ENCODE results near the gene COX11. TPM values are rescaled to one million over a fixed set of nuclear protein-coding genes. Genes with fewer than 3 reads are reported as not detected.

Gene COX11, protein sequence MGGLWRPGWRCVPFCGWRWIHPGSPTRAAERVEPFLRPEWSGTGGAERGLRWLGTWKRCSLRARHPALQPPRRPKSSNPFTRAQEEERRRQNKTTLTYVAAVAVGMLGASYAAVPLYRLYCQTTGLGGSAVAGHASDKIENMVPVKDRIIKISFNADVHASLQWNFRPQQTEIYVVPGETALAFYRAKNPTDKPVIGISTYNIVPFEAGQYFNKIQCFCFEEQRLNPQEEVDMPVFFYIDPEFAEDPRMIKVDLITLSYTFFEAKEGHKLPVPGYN
- total RNA-seq (10 to 100 TPM; 30.8 to 47.0 (median 37.8) TPM), polyA plus RNA-seq (10 to 100 TPM; 20.4 to 25.9 (median 20.8) TPM)
- long read RNA-seq, donor 1, transcript COX11-203 (1 exons, 3,244 nt), result major isoform, 19 of 34 reads
- long read RNA-seq, donor 1, transcript COX11-201 (4 exons, 2,497 nt), result minor isoform, 8 of 34 reads
- long read RNA-seq, donor 1, partial matches to known transcripts, result 6 of 34 reads
- long read RNA-seq, donor 1, other reads (novel, unspliced or antisense), result 0 of 34 reads
- long read RNA-seq, donor 2, transcript COX11-203 (1 exons, 3,244 nt), result major isoform, 5 of 19 reads
- long read RNA-seq, donor 2, transcript COX11-201 (4 exons, 2,497 nt), result major isoform, 5 of 19 reads
- long read RNA-seq, donor 2, partial matches to known transcripts, result 6 of 19 reads
- long read RNA-seq, donor 2, other reads (novel, unspliced or antisense), result 0 of 19 reads

DNA sequence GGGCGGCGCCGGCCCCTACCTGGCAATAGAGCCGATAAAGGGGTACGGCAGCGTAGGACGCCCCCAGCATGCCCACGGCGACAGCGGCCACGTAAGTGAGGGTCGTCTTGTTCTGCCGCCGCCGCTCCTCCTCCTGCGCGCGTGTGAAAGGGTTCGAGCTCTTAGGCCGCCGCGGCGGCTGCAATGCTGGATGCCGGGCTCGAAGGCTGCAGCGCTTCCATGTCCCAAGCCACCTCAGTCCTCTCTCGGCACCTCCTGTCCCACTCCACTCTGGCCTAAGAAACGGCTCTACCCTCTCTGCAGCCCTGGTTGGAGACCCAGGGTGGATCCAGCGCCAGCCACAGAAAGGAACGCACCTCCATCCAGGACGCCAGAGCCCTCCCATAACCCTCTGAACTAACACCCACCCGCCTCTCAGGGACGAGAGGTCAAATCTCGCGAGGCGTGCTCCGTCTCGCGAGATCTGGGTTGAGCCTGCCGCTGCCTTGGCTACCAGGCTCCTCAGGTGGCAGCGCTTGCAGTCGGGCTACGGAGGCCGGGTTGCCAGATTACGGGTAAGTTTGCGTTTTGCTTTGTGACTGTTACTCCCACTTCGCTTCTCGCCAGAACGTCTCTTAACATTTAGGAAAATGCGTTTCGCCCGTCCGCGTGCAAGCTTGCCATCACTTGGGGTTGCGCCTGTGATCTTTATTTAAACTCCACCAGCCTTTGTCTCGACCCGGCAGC, at the start of gene COX11, which contains the start of gene STXBP4:
Gene COX11, minus strand, starts transcription at position 393 of the 726 bp plus-strand sequence. Its CDS starts 8 bp downstream, at position 385.
Gene STXBP4, plus strand, starts transcription at position 504 of the 726 bp plus-strand sequence. CDS start 17,455 bp downstream, outside the sequence.
- Histone ChIP-seq H3K9me3 (no peaks in the 10 kb centered on the region), H3K27me3 (replicated peaks in 1 of 7) (no peaks in the 10 kb centered on the region), H3K4me1 (peaks cover 10 to 50% (median 32%) of the 10 kb centered on the region in 6 donors), H3K36me3 (peaks cover 0 to 22% (median 6%) of the 10 kb centered on the region in 6 donors), H3K27ac (peak within 1 kb of the TSS; percentile 74 to 90 (median 85)), H3K4me3 (peak within 1 kb of the TSS; percentile 70 to 97 (median 92))
- whole genome bisulfite sequencing, 5 donors, result 0% methylated on average over 53 to 57 of the region's 57 CpGs
- peak; percentile 98 for DNase-seq
- TF ChIP-seq, protein P1, sequence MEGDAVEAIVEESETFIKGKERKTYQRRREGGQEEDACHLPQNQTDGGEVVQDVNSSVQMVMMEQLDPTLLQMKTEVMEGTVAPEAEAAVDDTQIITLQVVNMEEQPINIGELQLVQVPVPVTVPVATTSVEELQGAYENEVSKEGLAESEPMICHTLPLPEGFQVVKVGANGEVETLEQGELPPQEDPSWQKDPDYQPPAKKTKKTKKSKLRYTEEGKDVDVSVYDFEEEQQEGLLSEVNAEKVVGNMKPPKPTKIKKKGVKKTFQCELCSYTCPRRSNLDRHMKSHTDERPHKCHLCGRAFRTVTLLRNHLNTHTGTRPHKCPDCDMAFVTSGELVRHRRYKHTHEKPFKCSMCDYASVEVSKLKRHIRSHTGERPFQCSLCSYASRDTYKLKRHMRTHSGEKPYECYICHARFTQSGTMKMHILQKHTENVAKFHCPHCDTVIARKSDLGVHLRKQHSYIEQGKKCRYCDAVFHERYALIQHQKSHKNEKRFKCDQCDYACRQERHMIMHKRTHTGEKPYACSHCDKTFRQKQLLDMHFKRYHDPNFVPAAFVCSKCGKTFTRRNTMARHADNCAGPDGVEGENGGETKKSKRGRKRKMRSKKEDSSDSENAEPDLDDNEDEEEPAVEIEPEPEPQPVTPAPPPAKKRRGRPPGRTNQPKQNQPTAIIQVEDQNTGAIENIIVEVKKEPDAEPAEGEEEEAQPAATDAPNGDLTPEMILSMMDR (IDR thresholded peaks at IDR 0.05 in 8 of 11, conservative IDR thresholded peaks at IDR 0.05 in 3 of 11), result peak in 7 of 11 experiments; percentile 17 to 52 (median 41)
- TF ChIP-seq POLR2AphosphoS5 (IDR thresholded peaks at IDR 0.05), result peak; percentile 89 to 93 (median 90)
- TF ChIP-seq POLR2A (IDR thresholded peaks at IDR 0.05), result peak in 1 of 3 donors; percentile 79
- intact Hi-C loops (cut with DNase I; ENCODE audit: low total_unique reads), result no loop called here

DNA sequence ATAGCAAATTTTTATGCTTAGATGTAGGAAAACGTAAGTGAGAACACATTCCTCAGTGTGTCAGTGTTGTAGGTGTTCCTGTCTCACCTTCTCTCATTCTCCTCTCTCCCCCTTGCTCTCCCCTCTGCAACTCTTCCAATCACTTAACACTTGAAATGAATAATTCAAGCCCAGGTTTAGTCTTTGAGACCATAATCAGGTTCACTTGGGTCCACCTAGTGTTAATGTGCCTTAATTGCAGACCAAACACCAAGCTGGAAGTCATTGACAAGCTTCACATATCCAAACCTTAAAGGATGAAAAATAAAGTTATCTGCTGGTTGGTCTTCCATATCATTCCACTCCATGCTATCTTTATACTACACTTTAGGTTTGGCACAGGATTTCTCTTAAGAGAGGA, 37.1 kb upstream of the COX11 start:
- 90 to 100% (median 94%) methylated on average over 1 of the region's 1 CpG for WGBS, 5 donors
- no peak overlapping the region for H3K27ac ChIP-seq
- no peaks in the 10 kb centered on the region for H3K4me1 ChIP-seq
- no peaks in the 10 kb centered on the region for H3K27me3 ChIP-seq (replicated peaks in 1 of 7)
- no peaks in the 10 kb centered on the region for H3K9me3 ChIP-seq
- DNase-seq, result no peak
- H3K36me3 ChIP-seq, result peaks cover 0 to 40% (median 1%) of the 10 kb centered on the region in 6 donors
- TF ChIP-seq POLR2AphosphoS5 (IDR thresholded peaks at IDR 0.05) (no peak), POLR2A (IDR thresholded peaks at IDR 0.05) (no peak)
- TF ChIP-seq, protein P1 (IDR thresholded peaks at IDR 0.05 in 8 of 11, conservative IDR thresholded peaks at IDR 0.05 in 3 of 11), result peak in 3 of 11 experiments; percentile 10 to 21 (median 18)
- intact Hi-C loops (cut with DNase I; ENCODE audit: low total_unique reads), result no loop called here
- no peak overlapping the region for H3K4me3 ChIP-seq

DNA sequence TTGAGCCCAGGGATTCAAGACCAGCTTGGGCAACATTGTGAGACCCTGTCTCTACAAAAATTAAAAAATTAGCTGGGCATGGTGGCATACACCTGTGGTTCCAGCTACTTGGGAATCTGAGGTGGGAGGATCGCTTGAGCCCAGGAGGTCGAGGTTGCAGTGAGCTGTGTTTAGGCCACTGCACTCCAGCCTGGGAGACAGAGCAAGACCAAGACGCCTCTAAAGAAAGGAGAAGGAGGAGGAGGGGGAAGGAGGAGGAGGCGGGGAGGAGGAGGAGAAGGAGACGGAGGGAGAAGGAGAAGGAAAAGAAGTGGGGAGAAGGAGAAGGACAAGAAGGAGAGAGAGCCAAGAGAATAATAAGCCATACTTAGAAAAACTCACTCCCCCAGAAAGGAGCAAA, 36.0 kb upstream of the COX11 start:
- WGBS, 5 donors, result 82 to 91% (median 90%) methylated on average over 5 of the region's 5 CpGs
- TF ChIP-seq POLR2AphosphoS5 (IDR thresholded peaks at IDR 0.05), result no peak
- no peak overlapping the region for H3K27ac ChIP-seq
- no peak for DNase-seq
- peaks cover 0 to 47% (median 1%) of the 10 kb centered on the region in 6 donors for H3K36me3 ChIP-seq
- intact Hi-C loops (cut with DNase I; ENCODE audit: low total_unique reads), result no loop called here
- H3K4me3 ChIP-seq, result no peak overlapping the region
- no peaks in the 10 kb centered on the region for H3K27me3 ChIP-seq (replicated peaks in 1 of 7)
- H3K9me3 ChIP-seq, result no peaks in the 10 kb centered on the region
- no peaks in the 10 kb centered on the region for H3K4me1 ChIP-seq

DNA sequence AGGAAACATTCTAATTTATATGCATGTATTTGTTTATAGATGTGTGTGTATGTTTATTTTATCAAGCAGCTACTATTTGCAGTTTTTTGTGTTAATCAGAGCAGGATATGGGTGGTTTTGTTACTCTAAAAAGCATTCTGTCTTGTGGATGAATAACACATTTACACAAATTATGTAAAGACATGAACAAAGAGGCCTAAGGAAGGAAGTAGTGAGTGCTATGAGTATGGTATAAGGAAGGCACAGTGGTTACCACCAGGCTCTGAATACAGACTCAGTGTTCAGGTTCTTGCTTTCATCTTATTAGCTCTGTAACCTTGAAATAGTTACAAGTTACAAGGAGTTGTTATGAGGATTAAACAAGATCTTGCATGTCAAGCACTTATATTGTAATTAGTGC, 34.0 kb upstream of the COX11 start:
- H3K36me3 ChIP-seq, result peaks cover 0 to 33% (median 0%) of the 10 kb centered on the region in 6 donors

More for the DNA sequence above, 34.0 kb upstream of the COX11 start:
- Histone ChIP-seq H3K27me3 (replicated peaks in 1 of 7) (no peaks in the 10 kb centered on the region), H3K27ac (no peak overlapping the region), H3K4me1 (no peaks in the 10 kb centered on the region), H3K9me3 (no peaks in the 10 kb centered on the region), H3K4me3 (no peak overlapping the region)
- no peak for DNase-seq
- intact Hi-C loops (cut with DNase I; ENCODE audit: low total_unique reads), result no loop called here
- no peak for TF ChIP-seq POLR2AphosphoS5 (IDR thresholded peaks at IDR 0.05)
- TF ChIP-seq, protein P1 (IDR thresholded peaks at IDR 0.05 in 8 of 11, conservative IDR thresholded peaks at IDR 0.05 in 3 of 11), result no peak
- TF ChIP-seq POLR2A (IDR thresholded peaks at IDR 0.05), result no peak
